T-helper 2 cell (primary cell): ENCODE data around the gene PTPN23.
"Not testable (repeated sequence)": the region's sequence is repeated elsewhere in the genome, so short reads cannot be mapped to it uniquely, and the experiment has no call there.

ENCODE experiments used
- DNase-seq, 5 experiments: peaks; one replicate each; pipeline versions ENCODE4 v3.0.0 to v3.0.0-alpha.2; 2012 to 2022
- total RNA-seq, 2 donors: gene quantifications; one replicate each; lab custom pipeline; 2026; lab: John Stamatoyannopoulos, UW

PTPN23 gene
- 24.4 to 39.0 reads per million in 2 donors for total RNA-seq

DNA sequence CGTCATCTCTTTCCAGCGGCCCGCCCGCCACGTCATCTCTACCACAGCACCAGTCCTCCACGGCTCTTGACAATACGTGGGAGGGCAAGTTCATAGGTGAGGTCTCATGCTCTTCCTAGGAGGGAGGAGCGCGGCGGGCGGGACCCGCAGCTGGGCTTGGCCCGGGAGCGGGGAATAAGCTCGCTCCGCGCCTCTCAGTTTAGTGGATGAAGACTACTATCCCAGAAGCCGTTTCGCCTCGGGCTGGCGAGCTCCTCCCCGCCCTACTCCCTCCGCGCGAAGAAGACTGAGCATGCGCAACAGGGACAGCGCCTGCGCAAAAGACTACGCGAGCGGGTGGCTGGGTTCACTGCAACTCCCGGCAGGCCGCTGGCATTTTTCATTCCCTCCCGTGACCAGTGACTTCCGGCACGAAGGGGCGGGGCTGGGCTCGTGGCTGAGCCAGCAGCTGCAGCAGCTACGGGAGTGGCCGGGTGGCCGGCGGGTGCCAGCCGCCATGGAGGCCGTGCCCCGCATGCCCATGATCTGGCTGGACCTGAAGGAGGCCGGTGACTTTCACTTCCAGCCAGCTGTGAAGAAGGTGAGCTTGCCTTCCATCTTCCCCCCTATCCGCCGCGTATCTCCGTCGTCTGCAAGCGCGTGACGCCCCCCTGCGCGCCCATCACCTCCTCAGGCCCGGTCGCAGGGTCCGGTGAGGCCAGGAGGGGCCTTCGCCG lies at the start of gene PTPN23:
PTPN23 (plus strand) TSS at position 421 of the 716 bp plus-strand sequence; CDS start at position 497, 76 bp downstream.
- DNase-seq: peak; percentile 97 to 98 (median 97)

- no peak for DNase-seq
Observed at GRCh38 chr3:47333907-47334306, 46.9 kb upstream of the PTPN23 start.

GRCh38 chr3:47337656-47338055 lies 43.2 kb upstream of the PTPN23 start:
- no peak for DNase-seq

- no peak for DNase-seq
Observed at GRCh38 chr3:47339951-47340350, 40.9 kb upstream of the PTPN23 start.

GRCh38 chr3:47340866-47341265 lies 40.0 kb upstream of the PTPN23 start:
- no peak for DNase-seq

- DNase-seq: no peak
Observed at GRCh38 chr3:47342151-47342550, 38.7 kb upstream of the PTPN23 start.

DNA sequence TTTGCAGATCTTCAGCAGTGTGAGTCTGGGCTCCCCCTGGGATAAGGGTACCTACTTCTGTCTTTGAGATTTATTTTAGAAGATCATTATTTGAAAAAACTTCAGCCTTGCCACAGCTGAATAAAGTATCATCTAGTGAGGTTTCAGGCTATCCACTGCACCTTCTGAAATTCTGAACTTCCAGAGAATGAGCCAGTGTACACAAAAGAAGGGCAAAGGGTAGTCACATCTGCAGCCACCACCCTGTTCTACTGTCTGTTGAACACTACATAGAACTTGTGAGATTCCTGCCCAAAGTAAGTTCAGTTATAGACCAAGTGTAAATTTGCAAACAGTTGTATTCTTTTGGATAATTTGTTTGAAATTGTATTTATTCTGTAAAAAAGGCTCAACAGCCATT lies 38.0 kb upstream of the PTPN23 start:
- DNase-seq: no peak

DNA sequence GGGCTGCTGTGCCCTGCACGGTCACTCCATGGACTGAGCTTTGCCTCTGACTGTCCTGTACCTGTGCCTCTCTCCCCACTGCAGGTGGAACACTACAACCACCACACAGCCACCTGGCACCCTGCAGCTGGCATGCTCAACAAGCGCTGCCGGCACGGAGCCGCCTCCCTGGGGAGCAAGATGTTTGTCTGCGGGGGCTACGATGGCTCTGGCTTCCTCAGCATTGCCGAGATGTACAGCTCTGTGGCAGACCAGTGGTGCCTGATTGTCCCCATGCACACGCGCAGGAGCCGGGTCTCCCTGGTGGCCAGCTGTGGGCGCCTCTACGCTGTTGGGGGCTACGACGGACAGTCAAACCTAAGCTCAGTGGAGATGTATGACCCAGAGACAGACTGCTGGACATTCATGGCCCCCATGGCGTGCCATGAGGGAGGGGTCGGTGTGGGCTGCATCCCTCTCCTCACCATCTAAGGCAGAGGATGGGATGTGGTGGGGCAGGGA lies 37.3 kb upstream of the PTPN23 start:
- DNase-seq: no peak

- no peak for DNase-seq
Observed at GRCh38 chr3:47344971-47345370, 35.9 kb upstream of the PTPN23 start.

GRCh38 chr3:47347217-47347801 lies 33.5 kb upstream of the PTPN23 start:
- no peak for DNase-seq

DNA sequence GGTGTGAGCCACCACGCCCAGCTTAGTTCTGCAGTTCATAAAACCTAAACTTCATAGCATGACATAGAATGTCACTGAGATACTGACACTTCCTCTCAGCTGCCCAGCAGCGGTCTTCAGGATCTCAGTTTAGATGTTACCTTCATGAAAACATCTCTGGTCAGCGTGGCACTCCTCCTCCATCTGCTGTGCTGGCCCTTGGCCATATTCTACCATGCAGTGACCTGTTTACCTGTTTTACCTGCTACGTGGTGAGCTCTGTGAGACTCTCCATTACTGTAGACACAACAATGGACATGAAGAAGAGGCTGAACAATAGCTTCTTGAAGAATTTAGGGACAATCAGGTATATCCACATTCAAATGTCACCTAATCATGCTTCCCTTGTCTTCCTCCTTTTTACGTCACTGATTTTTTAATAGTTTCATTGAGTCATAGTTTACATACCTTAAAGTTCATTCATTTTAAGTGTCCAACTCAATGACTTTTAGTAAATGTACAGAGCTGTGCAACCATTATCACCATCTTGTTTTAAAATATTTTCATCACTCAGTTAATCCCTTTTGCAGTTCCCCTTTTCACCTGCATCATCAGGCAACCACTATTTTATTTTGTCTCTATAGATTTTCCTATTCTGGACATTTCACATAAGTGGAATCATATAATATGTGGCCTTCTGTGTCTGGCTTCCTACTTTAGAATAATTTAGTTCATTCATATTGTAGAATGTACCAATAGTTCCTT lies 32.2 kb upstream of the PTPN23 start:
- DNase-seq: no peak

DNA sequence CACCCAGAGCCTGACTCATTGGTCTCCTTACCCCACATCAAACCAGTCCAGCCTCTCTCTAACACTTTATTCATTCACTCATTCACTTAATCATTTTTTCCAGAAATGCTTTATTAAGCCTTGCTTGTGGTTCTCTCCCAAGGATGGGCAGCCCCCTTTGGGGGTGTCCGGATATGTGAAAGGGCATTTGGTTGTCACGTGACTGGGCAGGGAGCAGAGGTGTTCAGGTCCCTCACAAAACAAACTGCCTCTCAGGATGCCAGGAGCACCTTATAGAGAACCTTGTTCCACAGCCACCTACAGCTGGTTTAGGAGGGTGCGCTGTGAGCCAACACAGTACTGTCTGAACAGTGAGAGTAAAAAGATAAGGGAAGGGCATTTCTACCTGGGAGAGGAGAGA lies 25.8 kb upstream of the PTPN23 start:
- DNase-seq: no peak

- no peak for DNase-seq
Observed at GRCh38 chr3:47356201-47356600, 24.6 kb upstream of the PTPN23 start.

- DNase-seq: no peak
Observed at GRCh38 chr3:47359323-47359722, 21.5 kb upstream of the PTPN23 start.

DNA sequence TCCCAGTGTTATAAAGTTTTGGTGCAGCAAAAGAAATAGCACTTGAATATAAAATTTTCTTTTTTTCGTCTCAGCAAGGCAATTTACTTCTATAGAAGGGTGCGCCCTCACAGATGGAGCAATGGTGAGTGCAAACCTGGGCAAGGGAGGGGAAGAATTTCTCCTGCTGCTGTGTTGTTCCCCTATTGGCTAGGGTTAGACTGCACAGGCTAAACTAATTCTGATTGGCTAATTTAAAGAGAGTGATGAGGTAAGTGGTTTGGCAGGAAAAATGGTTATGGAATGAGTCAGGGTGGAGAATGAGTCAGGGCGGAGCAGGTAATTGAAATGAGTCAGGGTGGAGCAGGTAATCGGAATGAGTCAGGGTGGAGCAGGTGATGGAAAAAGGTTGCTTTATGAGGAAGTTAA lies 20.7 kb upstream of the PTPN23 start:
- peak in 1 of 5 experiments; percentile 40 for DNase-seq

DNA sequence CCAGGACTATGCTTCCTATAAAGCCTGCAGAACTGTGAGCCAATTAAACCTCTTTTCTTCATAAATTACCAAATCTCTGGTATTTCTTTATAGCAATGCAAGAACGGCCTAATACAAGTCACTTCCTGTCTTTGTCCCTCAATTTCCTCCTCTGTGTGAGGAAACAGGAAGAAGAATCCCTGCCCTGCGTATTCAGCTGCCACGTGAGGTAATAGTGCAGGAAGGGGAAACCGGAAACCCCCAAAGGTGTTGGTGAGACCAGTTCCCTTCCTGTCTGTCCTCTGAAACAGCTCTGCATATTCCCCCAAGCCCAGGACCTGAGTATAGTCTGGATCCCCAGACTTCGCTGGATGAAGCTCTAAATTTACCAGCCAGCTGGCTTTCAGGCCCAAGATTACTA lies 18.1 kb upstream of the PTPN23 start:
- peak in 2 of 5 experiments; percentile 43 to 47 for DNase-seq

GRCh38 chr3:47365213-47366153 lies 15.3 kb upstream of the PTPN23 start:
- DNase-seq: no peak

- no peak for DNase-seq
Observed at GRCh38 chr3:47366833-47367232, 14.0 kb upstream of the PTPN23 start.

GRCh38 chr3:47367631-47368030 lies 13.2 kb upstream of the PTPN23 start:
- no peak for DNase-seq

GRCh38 chr3:47370020-47370419 lies 10.8 kb upstream of the PTPN23 start:
- not testable (repeated sequence) for DNase-seq

- peak in 2 of 5 experiments; percentile 23 to 40 for DNase-seq
Observed at GRCh38 chr3:47370887-47371697, 9.7 kb upstream of the PTPN23 start.
